A549 treated with GW870086 at 1 μM for 4 hours (cell line): ENCODE data around the gene STING1. TPM values are rescaled to one million over a fixed set of nuclear protein-coding genes. Genes with fewer than 3 reads are reported as not detected.

Experiments
- total RNA-seq: library from RNA; stranded (reverse); fragments of 200-300 nt; extraction: Qiagen RNA extraction; gene quantifications from 5 replicates; pipeline ENCODE4 v1.2.3, GENCODE V29; 2022; ENCODE audit warnings: low read depth

STING1 gene
- total RNA-seq, result 1.1 to 1.6 TPM (median 1.2 TPM) in 5 replicates

DNA sequence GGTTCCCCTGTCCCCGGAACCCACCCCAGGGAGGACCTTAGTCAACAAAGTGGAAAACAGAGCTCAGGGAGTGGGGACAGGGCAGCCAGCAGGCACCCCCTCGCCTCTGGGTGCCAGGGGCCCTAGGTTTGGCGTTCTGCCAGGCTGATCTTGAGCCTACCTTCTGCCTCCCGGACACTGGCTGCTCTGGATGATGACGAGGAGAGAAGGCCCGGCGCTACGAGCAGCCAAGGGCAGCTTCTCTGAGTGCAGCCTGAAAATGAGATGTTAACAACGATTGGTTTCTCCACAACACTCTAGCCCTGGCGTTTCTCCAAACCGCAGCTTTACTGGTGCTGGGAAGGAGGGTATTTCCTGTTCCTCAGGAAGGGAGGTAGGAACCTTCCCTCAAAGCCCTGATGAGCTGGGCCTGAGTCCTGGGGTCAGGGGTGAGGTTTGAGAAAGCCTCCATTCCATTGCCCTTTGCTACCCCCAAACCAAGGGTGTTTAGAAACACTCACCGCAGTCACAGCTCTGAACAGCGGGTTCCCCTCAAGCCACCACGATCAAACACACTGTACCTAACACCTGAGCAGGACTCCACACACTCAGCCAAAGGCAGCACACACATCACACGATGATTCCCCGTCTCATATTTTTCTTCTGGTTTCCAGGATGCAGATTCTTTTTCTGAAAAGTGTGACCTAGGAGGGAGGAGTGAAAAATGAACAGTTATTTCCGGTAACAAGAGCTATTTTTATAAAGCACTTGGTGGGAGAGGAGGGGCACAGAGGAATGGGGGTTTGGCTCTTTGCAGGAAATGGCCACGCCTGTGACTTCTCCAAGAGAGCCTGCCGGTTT is at the start of gene STING1:
STING1 (minus strand) TSS at position 709 of the 840 bp plus-strand sequence. CDS start 1,054 bp downstream, outside the sequence.

DNA sequence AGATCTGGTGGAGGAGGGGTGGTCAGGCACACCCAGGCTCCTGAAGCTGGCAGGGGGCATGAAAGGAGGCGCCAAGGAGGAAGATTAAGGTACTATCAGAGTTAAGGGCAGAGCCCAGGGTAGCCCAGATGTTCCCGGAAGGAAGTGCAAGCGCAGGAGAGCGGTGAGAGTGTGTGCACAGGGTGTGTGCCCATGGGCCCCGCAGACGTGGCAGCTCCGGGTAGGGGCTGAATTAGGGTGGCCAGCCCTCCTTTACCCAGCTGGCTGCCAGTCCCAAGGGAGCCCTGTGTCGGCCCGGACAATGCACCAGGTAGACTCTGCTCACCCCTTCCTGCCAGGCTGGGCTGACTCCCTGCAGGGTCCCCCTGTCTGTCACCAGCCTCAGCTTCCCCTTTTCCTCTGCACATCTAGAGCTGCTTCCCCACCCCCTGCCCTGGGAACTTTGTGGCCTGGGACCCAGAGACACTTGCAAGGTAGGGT is 11.7 kb downstream of the STING1 start, which contains the start of gene SMIM33:
SMIM33 (plus strand) TSS at position 184 of the 480 bp plus-strand sequence; CDS start at position 302, 118 bp downstream.

DNA sequence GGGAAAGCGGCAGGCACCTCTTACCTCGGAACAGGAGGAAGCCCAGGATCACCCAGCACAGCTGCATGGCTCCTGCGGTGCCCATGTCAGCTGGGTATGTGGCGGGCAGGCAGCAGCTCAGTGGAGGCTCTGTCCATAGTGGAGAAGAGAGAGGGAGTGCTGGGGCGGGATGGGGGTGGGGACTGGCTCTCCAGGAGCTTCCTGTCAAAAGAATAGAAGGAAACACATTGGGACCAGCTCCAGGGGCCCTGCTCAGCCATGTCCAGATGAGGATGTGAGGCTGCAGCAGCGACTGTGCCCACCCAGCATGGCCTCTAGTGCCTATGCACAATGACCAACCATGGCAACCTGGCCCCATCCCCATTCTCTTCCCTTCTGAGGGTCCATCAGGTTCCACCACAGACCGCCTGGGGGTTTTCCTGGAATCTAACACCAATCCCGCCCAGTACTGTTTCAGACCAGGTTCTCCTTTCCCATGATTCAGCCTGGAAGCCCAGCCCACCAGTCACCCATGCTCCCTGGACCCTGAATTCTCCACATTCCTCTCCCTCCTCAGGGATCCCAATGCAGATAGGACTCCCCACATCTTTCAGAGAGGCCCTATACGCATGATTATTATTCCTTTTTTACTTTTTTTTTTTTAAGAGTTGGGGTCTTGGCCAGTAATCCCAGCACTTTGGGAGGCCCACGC is 19.8 kb downstream of the STING1 start, which contains the start of gene ECSCR:
ECSCR (minus strand) TSS at position 158 of the 691 bp plus-strand sequence; CDS start at position 85, 73 bp downstream.

DNA sequence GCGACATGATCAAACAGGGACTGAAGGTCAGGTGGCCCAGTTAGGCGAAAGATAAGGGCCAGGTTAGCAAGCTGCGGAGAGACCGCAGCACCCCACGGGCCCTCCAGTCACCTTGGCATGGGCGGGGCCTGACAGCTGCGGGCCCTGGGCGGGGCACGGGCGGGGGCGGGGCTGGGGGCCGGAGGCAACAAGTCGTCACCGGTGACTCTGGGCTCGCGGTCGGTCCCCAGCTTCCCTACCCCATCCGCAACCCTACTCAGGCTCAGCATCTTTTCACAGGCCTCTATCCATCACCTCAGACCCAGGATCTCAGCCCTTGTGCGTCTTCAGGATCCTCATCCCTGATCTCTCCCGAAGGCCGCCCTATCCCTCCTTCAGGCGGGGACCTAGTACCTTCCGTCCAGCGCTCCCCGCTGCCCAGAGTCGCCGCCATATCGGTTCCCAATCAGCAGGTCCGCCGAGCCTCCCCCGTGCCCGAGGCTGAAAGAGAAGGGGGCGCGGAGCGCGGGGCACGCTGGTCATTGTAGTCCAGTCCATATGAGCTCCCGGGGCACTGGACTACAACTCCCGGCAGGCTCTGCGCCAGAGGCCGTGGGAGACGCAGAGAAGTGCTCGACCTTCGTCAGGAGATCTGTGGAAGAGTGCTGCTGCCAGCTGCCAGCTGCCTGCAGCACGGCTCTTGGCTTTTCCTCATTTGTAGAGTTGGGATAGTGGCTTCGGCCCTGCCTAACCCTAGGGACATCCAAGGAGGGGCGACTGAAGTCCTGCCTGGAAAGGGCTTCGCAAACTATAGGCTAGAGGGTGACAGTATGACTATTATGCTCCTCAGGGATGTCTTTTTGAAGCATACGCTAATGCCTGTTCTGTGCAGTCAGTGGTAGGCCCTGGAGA is 43.3 kb downstream of the STING1 start, which contains the start of gene DNAJC18:
DNAJC18 (minus strand) TSS at position 513 of the 891 bp plus-strand sequence; CDS start at position 433, 80 bp downstream.

Other genes starting within 250 kb of the STING1 start
- gene MATR3, start 189.0 kb downstream of the STING1 start, total RNA-seq, result 145 to 215 TPM (median 178 TPM) in 5 replicates
- gene PAIP2, start 140.9 kb downstream of the STING1 start, total RNA-seq, result 81.2 to 92.6 TPM (median 82.0 TPM) in 5 replicates
- 1.3 to 1.9 TPM (median 1.4 TPM) in 5 replicates for gene SLC23A1, start 99.5 kb downstream of the STING1 start, total RNA-seq
- gene MZB1, start 92.8 kb downstream of the STING1 start, total RNA-seq, result 0.10 TPM in 1 of 5 replicates, not detected in the others
- 0.17 to 0.31 TPM (median 0.25 TPM) in 5 replicates for gene PROB1, start 87.7 kb downstream of the STING1 start, total RNA-seq
- 4.7 to 7.3 TPM (median 5.2 TPM) in 5 replicates for gene SPATA24, start 78.7 kb downstream of the STING1 start, total RNA-seq
- 4.6 to 10.3 TPM (median 7.0 TPM) in 5 replicates for gene DNAJC18, start 43.2 kb downstream of the STING1 start, total RNA-seq
- gene ECSCR, start 20.0 kb downstream of the STING1 start, total RNA-seq, result 0.29 TPM in 1 of 5 replicates, not detected in the others
- gene SMIM33, start 11.8 kb downstream of the STING1 start, total RNA-seq, result not detected in 5 replicates
- gene UBE2D2, start 78.6 kb upstream of the STING1 start, total RNA-seq, result 105 to 180 TPM (median 173 TPM) in 5 replicates
- 18.1 to 23.1 TPM (median 22.8 TPM) in 5 replicates for gene CXXC5, start 165.6 kb upstream of the STING1 start, total RNA-seq